T-helper 1 cell treated with Interleukin-12 subunit alpha and Interleukin-12 subunit beta and Interleukin-4 antibody, amounts not matched to agents 30 μg/mL and 1 μg/mL, for 36 hours (primary cell): ENCODE measurements around the gene WDR62.

Source experiments
- H3K27ac Mint-ChIP-seq: one replicate; pipeline ENCODE4 v1.8.0; 2021; ENCODE audit warnings: mild to moderate bottlenecking, mixed read lengths
- H3K27me3 Mint-ChIP-seq: one replicate; pipeline ENCODE4 v1.8.0; 2021; ENCODE audit warnings: low read depth, mixed read lengths
- H3K36me3 Mint-ChIP-seq: one replicate; pipeline ENCODE4 v1.8.0; 2021; ENCODE audit warnings: low read depth, mixed read lengths
- H3K4me1 Mint-ChIP-seq: one replicate; pipeline ENCODE4 v1.8.0; 2021; ENCODE audit warnings: low read depth, mixed read lengths
- H3K4me3 Mint-ChIP-seq: one replicate; pipeline ENCODE4 v1.8.0; 2021; ENCODE audit warnings: mild to moderate bottlenecking, moderate library complexity, mixed read lengths
- H3K9me3 Mint-ChIP-seq: one replicate; pipeline ENCODE4 v1.8.0; 2021; ENCODE audit warnings: mixed read lengths

The WDR62 gene

GRCh38 chr19:36054733-36055686, at the start of gene WDR62:
WDR62 (plus strand) TSS chr19:36054897; CDS start chr19:36054972, 75 bp downstream.
- peaks cover 6% of the 10 kb centered on the region for H3K36me3 Mint-ChIP-seq
- peak within 1 kb of the TSS; percentile 98 for H3K27ac Mint-ChIP-seq
- H3K9me3 Mint-ChIP-seq, result no peaks in the 10 kb centered on the region
- H3K4me3 Mint-ChIP-seq, result peak within 1 kb of the TSS; percentile 99
- peaks cover 33% of the 10 kb centered on the region for H3K4me1 Mint-ChIP-seq
- H3K27me3 Mint-ChIP-seq, result no peaks in the 10 kb centered on the region

DNA sequence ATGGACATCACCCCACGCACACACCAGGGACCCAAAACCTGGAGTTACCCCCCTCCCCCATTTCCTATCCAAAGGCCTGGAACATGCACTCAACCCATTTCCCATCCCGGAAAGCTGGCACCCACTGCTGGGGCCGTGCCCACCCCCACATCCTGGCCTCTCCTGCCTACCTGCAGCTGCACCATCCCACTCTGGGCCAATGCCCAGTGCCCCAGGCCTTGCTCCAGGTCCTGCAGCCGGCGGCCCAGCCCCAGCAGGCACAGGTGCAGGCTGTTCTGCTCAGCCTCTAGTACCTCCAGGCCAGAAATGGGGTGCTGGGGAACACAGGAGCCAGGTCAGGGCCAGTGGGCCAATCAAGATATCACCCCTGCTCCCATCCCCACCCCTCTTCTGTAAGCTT, 47.7 kb upstream of the WDR62 start:
- no peak overlapping the region for H3K4me3 Mint-ChIP-seq
- no peaks in the 10 kb centered on the region for H3K27me3 Mint-ChIP-seq
- H3K9me3 Mint-ChIP-seq, result no peaks in the 10 kb centered on the region
- peaks cover 10% of the 10 kb centered on the region for H3K36me3 Mint-ChIP-seq
- H3K27ac Mint-ChIP-seq, result no peak overlapping the region
- peaks cover 14% of the 10 kb centered on the region for H3K4me1 Mint-ChIP-seq

GRCh38 chr19:36008336-36008978, 46.2 kb upstream of the WDR62 start, which contains the start of gene SYNE4:
SYNE4 (minus strand) TSS chr19:36008813; CDS start chr19:36008681, 132 bp downstream.
- H3K27ac Mint-ChIP-seq, result peak within 1 kb of the TSS; percentile 41
- H3K4me3 Mint-ChIP-seq, result peak within 1 kb of the TSS; percentile 73
- no peaks in the 10 kb centered on the region for H3K27me3 Mint-ChIP-seq
- peaks cover 12% of the 10 kb centered on the region for H3K36me3 Mint-ChIP-seq
- H3K4me1 Mint-ChIP-seq, result peaks cover 24% of the 10 kb centered on the region
- H3K9me3 Mint-ChIP-seq, result no peaks in the 10 kb centered on the region

GRCh38 chr19:36009220-36009619, 45.5 kb upstream of the WDR62 start:
- H3K27ac Mint-ChIP-seq, result no peak overlapping the region
- peaks cover 27% of the 10 kb centered on the region for H3K4me1 Mint-ChIP-seq
- no peaks in the 10 kb centered on the region for H3K9me3 Mint-ChIP-seq
- H3K27me3 Mint-ChIP-seq, result no peaks in the 10 kb centered on the region
- peak overlapping the region; percentile 73 for H3K4me3 Mint-ChIP-seq
- H3K36me3 Mint-ChIP-seq, result peaks cover 14% of the 10 kb centered on the region

- H3K4me3 Mint-ChIP-seq, result peak overlapping the region; percentile 73
- no peaks in the 10 kb centered on the region for H3K27me3 Mint-ChIP-seq
- H3K36me3 Mint-ChIP-seq, result peaks cover 14% of the 10 kb centered on the region
- peaks cover 33% of the 10 kb centered on the region for H3K4me1 Mint-ChIP-seq
- H3K27ac Mint-ChIP-seq, result peak overlapping the region; percentile 41
- no peaks in the 10 kb centered on the region for H3K9me3 Mint-ChIP-seq
Measured at GRCh38 chr19:36009633-36010379, 44.9 kb upstream of the WDR62 start.

GRCh38 chr19:36010402-36010801, 44.3 kb upstream of the WDR62 start:
- Mint-ChIP-seq H3K4me3 (no peak overlapping the region), H3K27me3 (no peaks in the 10 kb centered on the region), H3K9me3 (no peaks in the 10 kb centered on the region), H3K36me3 (peaks cover 14% of the 10 kb centered on the region), H3K27ac (peak overlapping the region; percentile 13), H3K4me1 (peaks cover 39% of the 10 kb centered on the region)

DNA sequence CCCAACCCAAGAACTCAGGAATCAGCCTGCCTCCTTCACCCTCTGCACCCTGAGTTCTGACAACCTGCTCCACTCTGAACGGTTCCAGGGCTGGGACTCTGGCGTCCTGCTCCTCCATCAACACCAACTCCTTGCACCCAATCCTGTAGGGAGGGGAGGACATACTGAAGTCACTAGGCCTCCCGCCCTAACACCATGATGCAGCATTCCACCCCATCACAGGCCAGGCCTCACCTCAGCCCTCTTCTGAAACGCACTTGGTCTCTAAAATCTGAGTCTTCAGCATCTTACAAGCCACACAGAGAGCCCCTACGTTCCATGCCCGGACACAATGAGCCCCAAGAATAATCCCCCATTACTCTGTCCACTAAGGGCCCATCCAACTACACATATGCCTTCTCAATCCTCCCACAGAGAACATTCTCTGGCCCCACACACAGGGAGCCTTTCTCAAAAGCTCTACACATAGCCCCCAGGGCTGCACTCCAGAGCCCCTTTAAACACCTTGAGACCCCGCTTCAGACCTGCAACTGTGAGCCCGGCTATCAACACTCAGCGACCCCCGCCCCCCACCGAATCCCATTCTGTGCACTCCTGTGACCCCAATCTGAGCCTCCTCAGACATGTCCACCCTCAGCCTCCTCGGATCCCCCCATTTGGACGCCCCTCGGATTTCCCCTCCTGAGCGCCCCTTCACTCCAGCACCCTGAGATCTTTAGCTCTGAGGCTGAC, 41.3 kb upstream of the WDR62 start:
- H3K27me3 Mint-ChIP-seq, result no peaks in the 10 kb centered on the region
- peak overlapping the region; percentile 98 for H3K27ac Mint-ChIP-seq
- H3K9me3 Mint-ChIP-seq, result no peaks in the 10 kb centered on the region
- peaks cover 13% of the 10 kb centered on the region for H3K36me3 Mint-ChIP-seq
- H3K4me3 Mint-ChIP-seq, result peak overlapping the region; percentile 99
- H3K4me1 Mint-ChIP-seq, result peaks cover 43% of the 10 kb centered on the region

DNA sequence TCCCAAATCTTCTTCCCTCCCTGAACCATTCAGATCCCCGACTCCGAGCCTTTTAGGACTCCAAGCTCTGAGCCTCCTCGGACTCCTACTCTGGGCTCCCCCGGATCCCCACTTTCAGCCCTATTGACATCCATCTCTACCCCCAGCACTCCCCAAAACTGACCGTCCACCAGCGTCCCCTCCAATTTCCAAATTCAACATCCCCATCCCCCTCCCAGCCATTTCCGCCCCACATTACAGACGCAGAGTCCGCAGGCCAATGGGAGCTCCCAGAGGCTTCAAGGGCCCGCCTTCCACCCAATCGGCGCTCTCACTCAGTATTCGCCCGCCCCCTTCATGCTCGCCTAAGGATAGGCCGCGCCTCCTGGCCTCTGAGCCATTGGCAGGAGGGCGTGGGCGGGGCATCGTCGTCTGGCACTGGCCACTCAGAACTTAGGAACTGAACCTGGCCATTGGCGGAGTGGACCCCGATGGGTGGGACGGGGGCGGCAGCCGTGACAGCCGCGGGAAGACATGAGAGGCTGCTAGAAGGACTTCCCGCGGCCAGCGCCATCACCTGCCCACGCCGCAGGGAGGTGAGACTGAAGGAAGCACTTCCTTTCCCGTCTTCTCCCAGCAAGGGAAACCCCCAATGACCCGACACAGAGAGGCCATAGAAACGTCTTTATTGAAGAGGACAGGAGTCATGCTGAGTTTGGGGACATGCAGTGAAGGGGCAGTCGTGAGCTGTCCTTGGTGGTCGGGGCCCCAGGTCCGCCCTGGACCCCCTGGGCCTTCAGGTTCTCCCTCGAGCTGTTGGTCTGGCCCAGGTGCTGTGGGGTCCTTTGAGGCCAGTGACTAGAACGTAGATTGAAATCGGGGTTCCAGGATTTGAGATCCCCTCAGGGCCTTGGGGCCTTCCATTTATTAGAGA, 40.4 kb upstream of the WDR62 start, which contains the start of gene ALKBH6:
Gene ALKBH6 (minus strand): TSS at position 202 of the 913 bp plus-strand sequence. CDS start 816 bp downstream, outside the sequence.
- peak within 1 kb of the TSS; percentile 98 for H3K27ac Mint-ChIP-seq

GRCh38 chr19:36019061-36019670, 35.5 kb upstream of the WDR62 start:
- Mint-ChIP-seq H3K36me3 (peaks cover 6% of the 10 kb centered on the region), H3K27me3 (no peaks in the 10 kb centered on the region), H3K9me3 (no peaks in the 10 kb centered on the region), H3K4me3 (no peak overlapping the region), H3K4me1 (peaks cover 17% of the 10 kb centered on the region), H3K27ac (no peak overlapping the region)

More for the DNA sequence above, 40.4 kb upstream of the WDR62 start, which contains the start of gene ALKBH6:
- Mint-ChIP-seq H3K36me3 (peaks cover 13% of the 10 kb centered on the region), H3K4me1 (peaks cover 38% of the 10 kb centered on the region), H3K4me3 (peak within 1 kb of the TSS; percentile 99), H3K9me3 (no peaks in the 10 kb centered on the region), H3K27me3 (no peaks in the 10 kb centered on the region)

- Mint-ChIP-seq H3K4me1 (no peaks in the 10 kb centered on the region), H3K27me3 (no peaks in the 10 kb centered on the region), H3K4me3 (no peak overlapping the region), H3K27ac (no peak overlapping the region), H3K36me3 (peaks cover 6% of the 10 kb centered on the region), H3K9me3 (no peaks in the 10 kb centered on the region)
Measured at GRCh38 chr19:36023432-36023831, 31.3 kb upstream of the WDR62 start.

- Mint-ChIP-seq H3K36me3 (peaks cover 6% of the 10 kb centered on the region), H3K9me3 (no peaks in the 10 kb centered on the region), H3K4me3 (no peak overlapping the region), H3K27ac (no peak overlapping the region), H3K27me3 (no peaks in the 10 kb centered on the region), H3K4me1 (no peaks in the 10 kb centered on the region)
Measured at GRCh38 chr19:36025541-36025940, 29.2 kb upstream of the WDR62 start.

DNA sequence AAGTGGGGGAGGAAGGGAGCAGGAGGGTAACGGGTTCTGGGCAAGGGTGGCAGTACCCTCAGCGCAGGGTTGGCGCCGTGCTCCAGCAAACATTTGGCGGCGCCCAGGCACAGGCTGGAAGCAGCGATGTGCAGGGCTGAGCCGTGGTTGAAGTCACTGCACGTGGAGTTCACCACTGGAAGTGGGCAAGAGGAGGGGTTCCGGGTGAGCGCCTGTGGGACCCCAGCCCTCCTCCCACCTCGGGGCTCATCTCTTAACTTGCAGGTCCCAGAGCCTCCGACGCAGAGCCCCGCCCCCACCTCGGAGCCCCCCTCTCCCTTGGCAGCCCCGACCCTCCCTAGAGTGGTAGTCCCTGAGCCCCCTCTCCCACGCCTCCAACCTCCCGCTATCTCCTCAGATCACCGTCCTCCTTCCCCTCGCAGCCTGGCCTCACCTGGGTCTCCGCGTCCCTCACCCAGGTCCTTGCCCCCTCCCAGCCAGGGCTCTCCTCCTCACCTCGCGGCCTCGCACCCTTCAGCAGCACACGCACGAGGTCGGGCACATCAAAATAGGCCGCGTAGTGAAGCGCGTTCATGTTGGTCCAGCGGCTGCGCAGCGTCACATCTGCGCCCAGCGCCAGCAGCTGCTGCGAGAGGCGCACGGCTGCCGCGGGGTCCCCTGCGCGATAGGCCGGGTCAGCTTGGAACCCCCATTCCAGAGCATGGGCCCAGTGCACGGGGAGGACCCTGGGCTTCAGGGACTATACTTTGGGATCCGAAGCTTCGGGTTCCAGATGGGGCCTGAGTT, 28.4 kb upstream of the WDR62 start:
- Mint-ChIP-seq H3K4me1 (no peaks in the 10 kb centered on the region), H3K27ac (no peak overlapping the region), H3K36me3 (peaks cover 6% of the 10 kb centered on the region), H3K9me3 (no peaks in the 10 kb centered on the region), H3K27me3 (no peaks in the 10 kb centered on the region), H3K4me3 (no peak overlapping the region)
